ENCODE data around the gene EIF4B. TPM values are rescaled to one million over a fixed set of nuclear protein-coding genes. Genes with fewer than 3 reads are reported as not detected.
"Not testable (repeated sequence)": the region's sequence is repeated elsewhere in the genome, so short reads cannot be mapped to it uniquely, and the experiment has no call there.

The EIF4B gene
- polyA plus RNA-seq, 1 experiment: 296 TPM

DNA sequence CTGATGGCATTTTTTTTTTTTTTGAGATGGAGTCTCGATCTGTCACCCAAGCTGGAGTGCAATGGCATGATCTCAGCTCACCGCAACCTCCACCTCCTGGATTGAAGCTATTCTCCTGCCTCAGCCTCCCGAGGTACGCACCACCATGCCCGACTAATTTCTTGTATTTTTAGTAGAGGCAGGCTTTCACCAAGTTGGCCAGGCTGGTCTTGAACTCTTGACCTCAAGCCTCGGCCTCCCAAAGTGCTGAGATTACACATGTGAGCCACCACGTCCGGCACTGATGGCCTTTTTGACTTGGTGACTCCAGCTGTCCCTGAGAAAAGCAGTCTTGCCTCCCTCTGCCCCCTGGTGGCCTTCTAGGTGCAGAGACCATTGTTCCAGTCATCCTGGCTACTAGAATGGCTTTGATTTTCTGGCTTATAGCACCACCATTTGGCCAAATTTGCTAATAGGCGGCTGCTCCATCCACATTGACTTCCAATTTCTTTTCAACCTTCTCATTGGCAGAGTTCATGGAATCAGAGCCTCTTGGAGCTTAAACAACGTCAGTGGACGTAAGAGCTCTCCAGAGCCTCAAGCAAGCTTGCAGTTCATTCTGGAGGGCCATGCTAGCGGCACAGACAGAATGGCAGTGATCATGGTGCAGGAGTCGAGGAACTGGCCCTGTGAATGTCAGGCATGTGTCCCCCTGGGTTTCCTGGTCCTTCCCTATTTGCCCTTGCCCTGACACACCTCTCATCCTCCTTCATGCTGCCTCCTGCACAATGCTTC is 25.4 kb upstream of the EIF4B start:
- peak; percentile 51 for DNase-seq (ENCODE audit: low read depth)
- CTCF ChIA-PET: interaction anchor here (0.6 to 12.5 kb wide), 56 partner anchors 10 to 1447 kb away, joined by 3 to 722 read pairs (median 4); partner anchors contain the start of genes KRT8 and TAMALIN
- TF ChIP-seq, protein P1, sequence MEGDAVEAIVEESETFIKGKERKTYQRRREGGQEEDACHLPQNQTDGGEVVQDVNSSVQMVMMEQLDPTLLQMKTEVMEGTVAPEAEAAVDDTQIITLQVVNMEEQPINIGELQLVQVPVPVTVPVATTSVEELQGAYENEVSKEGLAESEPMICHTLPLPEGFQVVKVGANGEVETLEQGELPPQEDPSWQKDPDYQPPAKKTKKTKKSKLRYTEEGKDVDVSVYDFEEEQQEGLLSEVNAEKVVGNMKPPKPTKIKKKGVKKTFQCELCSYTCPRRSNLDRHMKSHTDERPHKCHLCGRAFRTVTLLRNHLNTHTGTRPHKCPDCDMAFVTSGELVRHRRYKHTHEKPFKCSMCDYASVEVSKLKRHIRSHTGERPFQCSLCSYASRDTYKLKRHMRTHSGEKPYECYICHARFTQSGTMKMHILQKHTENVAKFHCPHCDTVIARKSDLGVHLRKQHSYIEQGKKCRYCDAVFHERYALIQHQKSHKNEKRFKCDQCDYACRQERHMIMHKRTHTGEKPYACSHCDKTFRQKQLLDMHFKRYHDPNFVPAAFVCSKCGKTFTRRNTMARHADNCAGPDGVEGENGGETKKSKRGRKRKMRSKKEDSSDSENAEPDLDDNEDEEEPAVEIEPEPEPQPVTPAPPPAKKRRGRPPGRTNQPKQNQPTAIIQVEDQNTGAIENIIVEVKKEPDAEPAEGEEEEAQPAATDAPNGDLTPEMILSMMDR (IDR thresholded peaks at IDR 0.05; ENCODE audit: insufficient read depth, low read depth, low read length): peak; percentile 95

DNA sequence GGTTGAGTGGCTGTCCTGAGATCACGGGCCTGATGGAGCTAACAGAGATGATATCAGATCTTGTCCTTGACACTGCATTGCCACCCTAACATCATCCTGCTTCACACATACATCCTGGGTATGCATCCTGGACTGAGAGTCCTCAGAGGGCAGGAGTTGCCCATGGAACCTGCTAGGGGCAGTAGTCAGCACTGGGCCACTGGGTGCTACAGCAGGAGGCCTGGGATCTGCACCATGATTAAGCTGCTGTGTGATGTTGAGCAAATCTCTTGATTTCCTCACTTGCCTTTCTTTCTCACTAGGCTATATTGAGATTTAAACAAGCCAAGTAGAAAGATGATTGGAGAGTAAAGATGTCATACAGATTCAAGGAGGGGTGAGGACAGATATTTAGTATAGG is 22.1 kb upstream of the EIF4B start:
- Histone ChIP-seq H3K36me3 (ENCODE audit: control insufficient read depth, insufficient read depth, low read length) (no peaks in the 10 kb centered on the region), H3K4me3 (ENCODE audit: low read depth, low read length) (no peak overlapping the region), H3K27me3 (ENCODE audit: control insufficient read depth, insufficient read depth, low read length) (no peaks in the 10 kb centered on the region)
- CTCF ChIA-PET: interaction anchor here (1.2 to 12.5 kb wide), 3 partner anchors 9 to 101 kb away, joined by 3 to 722 read pairs (median 7); no protein-coding TSS in a partner anchor
- POLR2A ChIA-PET: interaction anchor here (0.7 kb wide), 1 partner anchor 89 kb away, joined by 6 read pairs; no protein-coding TSS in a partner anchor
- TF ChIP-seq, protein P1 (IDR thresholded peaks at IDR 0.05; ENCODE audit: insufficient read depth, low read depth, low read length): peak; percentile 24
- DNase-seq (ENCODE audit: low read depth): no peak

More for the DNA sequence above, 25.4 kb upstream of the EIF4B start:
- Histone ChIP-seq H3K27me3 (ENCODE audit: control insufficient read depth, insufficient read depth, low read length) (no peaks in the 10 kb centered on the region), H3K36me3 (ENCODE audit: control insufficient read depth, insufficient read depth, low read length) (no peaks in the 10 kb centered on the region), H3K4me3 (ENCODE audit: low read depth, low read length) (no peak overlapping the region)
- POLR2A ChIA-PET: interaction anchor here (1.0 kb wide), 1 partner anchor 96 kb away, joined by 4 read pairs; no protein-coding TSS in a partner anchor

DNA sequence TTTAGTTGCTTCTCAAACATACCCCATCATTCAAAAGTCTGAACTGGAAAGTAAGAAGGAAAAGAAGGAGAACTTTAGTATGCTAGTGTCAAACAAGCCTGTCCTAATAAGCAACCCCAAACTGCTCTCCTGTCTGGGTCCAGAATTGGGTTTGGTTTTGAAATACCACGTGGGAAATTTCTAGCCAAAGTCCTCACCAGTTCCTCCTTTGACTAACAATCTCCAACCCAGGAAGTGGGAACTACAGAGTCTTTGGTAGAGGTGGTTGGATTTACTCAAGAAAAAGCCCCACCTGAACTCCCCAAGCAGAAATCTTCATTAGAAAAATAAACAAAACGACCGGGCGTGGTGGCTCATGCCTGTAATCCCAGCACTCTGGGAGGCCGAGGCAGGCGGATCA is 17.4 kb upstream of the EIF4B start:
- ChIA-PET CTCF (interaction anchor here (5.4 to 12.5 kb wide), 2 partner anchors 105 kb away, joined by 42 to 722 read pairs; no protein-coding TSS in a partner anchor), POLR2A (no interaction called here)
- TF ChIP-seq, protein P1 (IDR thresholded peaks at IDR 0.05; ENCODE audit: insufficient read depth, low read depth, low read length): no peak
- no peaks in the 10 kb centered on the region for H3K36me3 ChIP-seq (ENCODE audit: control insufficient read depth, insufficient read depth, low read length)
- H3K27me3 ChIP-seq (ENCODE audit: control insufficient read depth, insufficient read depth, low read length): no peaks in the 10 kb centered on the region
- no peak for DNase-seq (ENCODE audit: low read depth)
- no peak overlapping the region for H3K4me3 ChIP-seq (ENCODE audit: low read depth, low read length)

DNA sequence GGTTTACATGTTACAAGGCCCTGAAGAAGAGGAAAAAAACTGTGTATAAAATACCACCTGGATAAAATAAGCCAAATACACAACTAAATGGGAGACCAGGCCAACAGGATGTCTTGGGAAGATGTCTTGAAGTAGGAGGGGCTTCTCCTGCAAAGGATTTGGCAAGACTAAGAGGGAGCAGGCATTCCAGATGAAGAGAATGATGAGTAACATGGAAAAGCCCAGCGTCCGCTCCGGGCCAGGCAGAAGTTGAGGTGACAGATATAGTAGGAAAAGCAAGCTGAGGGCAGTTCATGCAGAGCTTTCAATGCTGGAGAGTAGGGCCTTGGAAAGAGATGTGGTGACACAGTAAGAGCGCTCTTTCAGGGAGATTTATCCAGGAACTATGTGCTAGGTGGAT is 16.1 kb upstream of the EIF4B start:
- Histone ChIP-seq H3K36me3 (ENCODE audit: control insufficient read depth, insufficient read depth, low read length) (no peaks in the 10 kb centered on the region), H3K27me3 (ENCODE audit: control insufficient read depth, insufficient read depth, low read length) (no peaks in the 10 kb centered on the region), H3K4me3 (ENCODE audit: low read depth, low read length) (no peak overlapping the region)
- POLR2A ChIA-PET: no interaction called here
- DNase-seq (ENCODE audit: low read depth): no peak
- TF ChIP-seq, protein P1 (IDR thresholded peaks at IDR 0.05; ENCODE audit: insufficient read depth, low read depth, low read length): no peak
- CTCF ChIA-PET: interaction anchor here (4.1 to 5.4 kb wide), 3 partner anchors 10 to 110 kb away, joined by 24 to 42 read pairs (median 26); no protein-coding TSS in a partner anchor

DNA sequence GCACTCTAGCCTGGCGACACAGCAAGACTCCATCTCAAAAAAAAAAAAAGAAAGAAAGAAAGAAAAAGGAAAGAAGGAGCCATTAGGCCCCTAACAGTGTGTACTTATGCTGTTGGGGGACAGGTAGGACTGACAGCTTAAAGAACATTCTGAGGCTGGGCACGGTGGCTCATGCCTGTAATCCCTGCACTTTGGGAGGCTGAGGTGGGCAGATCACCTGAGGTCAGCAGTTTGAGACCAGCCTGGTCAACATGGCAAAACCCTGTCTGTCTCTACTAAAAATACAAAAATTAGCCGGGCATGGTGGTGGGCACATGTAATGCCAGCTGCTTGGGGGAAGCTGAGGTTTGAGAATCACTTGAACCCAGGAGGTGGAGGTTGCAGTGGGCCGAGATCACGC is 14.0 kb upstream of the EIF4B start:
- not testable (repeated sequence) for DNase-seq (ENCODE audit: low read depth); H3K36me3 ChIP-seq (ENCODE audit: control insufficient read depth, insufficient read depth, low read length); H3K4me3 ChIP-seq (ENCODE audit: low read depth, low read length); H3K27me3 ChIP-seq (ENCODE audit: control insufficient read depth, insufficient read depth, low read length)
- ChIA-PET POLR2A (interaction anchor here (0.6 kb wide), 1 partner anchor 9 kb away, joined by 4 read pairs; no protein-coding TSS in a partner anchor), CTCF (interaction anchor here (0.6 to 5.4 kb wide), 5 partner anchors 12 to 411 kb away, joined by 3 to 42 read pairs (median 24); no protein-coding TSS in a partner anchor)

All from BJ (cell line).